NOMO-1 (cell line): Measurements from ENCODE around the gene PGAP3.
A peak's percentile ranks its signal among the peaks of the same experiment; 100 is the strongest.

Experiments
- DNase-seq, 2 experiments: peaks; one replicate each; lab custom pipeline; 2025; ENCODE audit not compliant: unreplicated experiment in 2 of 2; lab: John Stamatoyannopoulos, UW

The PGAP3 gene

GRCh38 chr17:39672522-39673334, 15.1 kb downstream of the PGAP3 start:
- DNase-seq, result no peak

- DNase-seq, result no peak
Measured at GRCh38 chr17:39671651-39672521, 16.0 kb downstream of the PGAP3 start.

- DNase-seq, result no peak
Measured at GRCh38 chr17:39670746-39671145, 17.1 kb downstream of the PGAP3 start.

GRCh38 chr17:39669897-39670735, 17.7 kb downstream of the PGAP3 start:
- DNase-seq, result no peak

- peak; percentile 40 to 52 for DNase-seq
Measured at GRCh38 chr17:39667945-39668924, 19.6 kb downstream of the PGAP3 start, which contains the start of gene PNMT. TSS of gene PNMT (plus strand) at chr17:39668453. CDS start at chr17:39668476, 23 bp downstream.

- DNase-seq, result no peak
Measured at GRCh38 chr17:39667262-39667944, 20.5 kb downstream of the PGAP3 start.

GRCh38 chr17:39666601-39667261, 21.1 kb downstream of the PGAP3 start:
- DNase-seq, result no peak

GRCh38 chr17:39666231-39666600, 21.6 kb downstream of the PGAP3 start:
- DNase-seq, result no peak

GRCh38 chr17:39665642-39666224, 22.1 kb downstream of the PGAP3 start:
- DNase-seq, result no peak

- DNase-seq, result no peak
Measured at GRCh38 chr17:39664581-39665561, 23.0 kb downstream of the PGAP3 start, which contains the start of gene TCAP. TSS of gene TCAP (plus strand) at chr17:39665349. CDS start at chr17:39665360, 11 bp downstream.

- DNase-seq, result no peak
Measured at GRCh38 chr17:39663688-39664580, 23.9 kb downstream of the PGAP3 start.

GRCh38 chr17:39663340-39663687, 24.5 kb downstream of the PGAP3 start:
- no peak for DNase-seq

- no peak for DNase-seq
Measured at GRCh38 chr17:39662551-39663339, 25.1 kb downstream of the PGAP3 start.

- no peak for DNase-seq
Measured at GRCh38 chr17:39661744-39662541, 25.9 kb downstream of the PGAP3 start.
